Endothelial cell of umbilical vein (primary cell): Measurements from ENCODE around the gene KRTAP27-1. TPM values are rescaled to one million over a fixed set of nuclear protein-coding genes. Genes with fewer than 3 reads are reported as not detected.

Source experiments
- BruUV-seq: library from RNA; stranded (reverse); fragments of 400-500 nt; replicated peaks from 2 replicates; lab custom pipeline; 2021; lab: Mats Ljungman, UMichigan
- CTCF ChIA-PET: fragments of 300-600, 350-600 bp; sonication (Branson Sonifier 250); formaldehyde crosslinking; loops from one replicate; lab custom pipeline; 2021; ENCODE audit warnings: antibody characterized with exemption, inconsistent platforms; lab: Charles Lee
- POLR2A ChIA-PET: fragments of 300-600, 350-600 bp; sonication (Branson Sonifier 250); formaldehyde crosslinking; loops from one replicate; lab custom pipeline; 2021; ENCODE audit warnings: antibody characterized with exemption, inconsistent platforms; lab: Charles Lee
- DNase-seq: peaks from one replicate; pipeline ENCODE4 v3.0.0-alpha.2; 2011; ENCODE audit warnings: low read depth, low spot score
- FAIRE-seq: peaks from 2 replicates; lab custom pipeline; 2011; peaks lifted over from hg19 to GRCh38; lab: Jason Lieb, UNC
- H2AFZ ChIP-seq: 2 replicates; pipeline ENCODE4 v1.6.0; 2012; ENCODE audit warnings: low read depth, low read length, control low read depth, inconsistent platforms
- H3K27ac ChIP-seq: 2 replicates; pipeline ENCODE4 v1.5.1; 2011; ENCODE audit warnings: low read depth, mild to moderate bottlenecking, control low read depth, low read length, moderate library complexity; ENCODE audit not compliant: insufficient read depth
- H3K27me3 ChIP-seq, 2 experiments: 2 replicates each; pipeline versions ENCODE4 v1.6.0 to v1.6.1; 2011; ENCODE audit warnings: low read length in 2 of 2, mixed read lengths in 1 of 2; ENCODE audit not compliant: control insufficient read depth in 2 of 2, insufficient read depth in 2 of 2
- H3K36me3 ChIP-seq, 2 experiments: 2 replicates in 1 of 2; 3 replicates in 1 of 2; pipeline ENCODE4 v1.5.1; 2011; ENCODE audit warnings: low read length in 2 of 2, mild to moderate bottlenecking in 1 of 2, moderate library complexity in 1 of 2; ENCODE audit not compliant: control insufficient read depth in 2 of 2, insufficient read depth in 2 of 2; ENCODE audit errors: extremely low read depth in 1 of 2
- H3K4me1 ChIP-seq: 3 replicates; pipeline ENCODE4 v1.5.1; 2011; ENCODE audit warnings: mild to moderate bottlenecking, low read length; ENCODE audit not compliant: control insufficient read depth, insufficient read depth; ENCODE audit errors: extremely low read depth
- H3K4me2 ChIP-seq: 2 replicates; pipeline ENCODE4 v1.6.1; 2011; ENCODE audit warnings: low read length, control low read depth, mixed read lengths; ENCODE audit not compliant: insufficient read depth
- H3K4me3 ChIP-seq, 3 experiments: fragments of 200-600 bp in 1 of 3; sonication (generic), shearing (Covaris generic) in 1 of 3; replicated peaks in 1 of 3; 2 replicates each; pipeline ENCODE4 v1.5.1; 2011 to 2016; ENCODE audit warnings: control low read depth in 3 of 3, low read length in 3 of 3, mild to moderate bottlenecking in 2 of 3, inconsistent platforms in 1 of 3, low read depth in 1 of 3, moderate library complexity in 1 of 3; ENCODE audit not compliant: insufficient read depth in 1 of 3
- H3K79me2 ChIP-seq: 2 replicates; pipeline ENCODE4 v1.6.0; 2012; ENCODE audit warnings: low read length, inconsistent platforms; ENCODE audit not compliant: control insufficient read depth, insufficient read depth
- H3K9ac ChIP-seq: replicated peaks from 2 replicates; pipeline ENCODE3; 2011; ENCODE audit warnings: low read length, control low read depth; ENCODE audit not compliant: insufficient read depth; ENCODE audit errors: extremely low read depth
- H3K9me1 ChIP-seq: replicated peaks from 3 replicates; pipeline ENCODE4 v1.6.0; 2011; ENCODE audit warnings: mild to moderate bottlenecking, low read length; ENCODE audit not compliant: control insufficient read depth, insufficient read depth; ENCODE audit errors: extremely low read depth
- H3K9me3 ChIP-seq: replicated peaks from 2 replicates; pipeline ENCODE4 v1.5.1; 2012; ENCODE audit warnings: low read length, inconsistent platforms; ENCODE audit not compliant: control insufficient read depth, insufficient read depth
- H4K20me1 ChIP-seq: replicated peaks from 2 replicates; pipeline ENCODE3; 2011; ENCODE audit warnings: mild to moderate bottlenecking, low read length; ENCODE audit not compliant: control insufficient read depth, insufficient read depth; ENCODE audit errors: extremely low read depth
- EZH2 ChIP-seq: IDR thresholded peaks from 2 replicates; pipeline ENCODE4 v1.6.1; 2012; ENCODE audit warnings: borderline replicate concordance, low read depth, mild to moderate bottlenecking, moderate library complexity, low read length, inconsistent platforms; ENCODE audit not compliant: severe bottlenecking
- FOS ChIP-seq: IDR thresholded peaks from 2 replicates; pipeline ENCODE4 v1.6.1; 2011; ENCODE audit warnings: mild to moderate bottlenecking, low read length, moderate library complexity, borderline replicate concordance; ENCODE audit not compliant: insufficient read depth
- GATA2 ChIP-seq: IDR thresholded peaks from 2 replicates; pipeline ENCODE4 v1.7.0; 2011; ENCODE audit warnings: low read depth, mild to moderate bottlenecking, moderate library complexity, mixed read lengths, low read length; ENCODE audit not compliant: insufficient read length, insufficient read depth
- JUN ChIP-seq: IDR thresholded peaks from 2 replicates; pipeline ENCODE4 v1.6.1; 2011; ENCODE audit warnings: borderline replicate concordance, low read depth; ENCODE audit not compliant: insufficient read length, insufficient read depth
- POLR2A ChIP-seq: IDR thresholded peaks from 2 replicates; pipeline ENCODE4 v1.6.1; 2012; ENCODE audit warnings: low read depth, mild to moderate bottlenecking, control low read depth, low read length
- POLR2AphosphoS5 ChIP-seq: IDR thresholded peaks from 2 replicates; pipeline ENCODE4 v1.6.1; 2012; ENCODE audit warnings: low read depth, mild to moderate bottlenecking, control low read depth, low read length, moderate library complexity; ENCODE audit not compliant: insufficient read depth
- dilution Hi-C: fragments of 300-500 bp; cut with MboI; formaldehyde crosslinking; loops from one replicate; pipeline ENCODE4 v1.15.0; 2019; ENCODE audit warnings: low sequenced_read_pairs; ENCODE audit not compliant: extremely low pct_ligation_motif_present
- intact Hi-C: fragments of 100-400 bp; cut with micrococcal nuclease; formaldehyde crosslinking; loops from one replicate; pipeline ENCODE4 v1.10.0; 2022
- polyA plus RNA-seq, 4 experiments: library from polyadenylated mRNA; depleted of rRNA in 3 of 4; stranded (reverse) in 3 of 4; unstranded in 1 of 4; fragments of >200 nt; gene quantifications; 2 replicates each; pipeline versions ENCODE4 v1.2.1 to v1.2.3, GENCODE V29; 2011 to 2012; ENCODE audit warnings: missing spikeins in 1 of 4
- total RNA-seq: library from RNA; stranded (reverse); gene quantifications from 2 replicates; pipeline ENCODE4 v1.2.3, GENCODE V29; 2021
- TF ChIP-seq, protein P1 (sequence below): IDR thresholded peaks from 2 replicates; pipeline ENCODE4 v1.6.1; 2011; ENCODE audit not compliant: insufficient read depth, insufficient read length

The KRTAP27-1 gene
- total and polyA plus RNA-seq, 2 donors (not counting 3 experiments of a cell fraction or from before 2014, with no cell fraction given), result not detected

DNA sequence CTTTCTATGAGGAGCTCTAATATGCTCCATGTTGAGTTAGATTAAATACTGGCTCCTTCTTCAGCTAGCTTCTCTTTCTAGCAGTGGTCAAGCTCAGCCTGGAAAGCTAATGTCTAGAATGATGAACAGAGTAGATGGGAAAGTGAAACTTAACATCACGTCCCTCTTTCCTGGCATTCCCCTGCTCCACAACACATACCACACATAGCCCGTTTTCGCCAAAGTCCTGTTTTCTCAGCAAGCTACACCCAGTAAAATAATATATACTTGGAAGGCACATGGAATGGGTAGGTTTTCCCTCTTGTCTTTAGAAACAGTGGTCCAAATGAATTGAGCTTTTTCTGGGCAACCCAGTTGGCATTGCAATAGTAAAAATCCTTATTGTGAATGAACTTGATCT lies 3.8 kb downstream of the KRTAP27-1 start:
- ChIA-PET POLR2A (no interaction called here), CTCF (no interaction called here)
- Histone ChIP-seq H3K9ac (no peak overlapping the region), H4K20me1 (no peaks in the 10 kb centered on the region), H3K9me3 (peaks cover 3% of the 10 kb centered on the region), H3K27me3 (no peaks in the 10 kb centered on the region), H3K79me2 (no peaks in the 10 kb centered on the region), H3K9me1 (no peaks in the 10 kb centered on the region), H3K4me2 (no peak overlapping the region), H3K36me3 (no peaks in the 10 kb centered on the region), H3K4me3 (no peak overlapping the region), H2AFZ (no peak overlapping the region), H3K27ac (no peak overlapping the region), H3K4me1 (no peaks in the 10 kb centered on the region)
- BruUV-seq, result no TSS peak
- intact Hi-C loops (no loop called here), dilution Hi-C loops (no loop called here)
- TF ChIP-seq EZH2 (no peak), POLR2A (no peak), GATA2 (no peak)
- TF ChIP-seq, protein P1, sequence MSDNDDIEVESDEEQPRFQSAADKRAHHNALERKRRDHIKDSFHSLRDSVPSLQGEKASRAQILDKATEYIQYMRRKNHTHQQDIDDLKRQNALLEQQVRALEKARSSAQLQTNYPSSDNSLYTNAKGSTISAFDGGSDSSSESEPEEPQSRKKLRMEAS, result no peak
- FAIRE-seq (no peak), DNase-seq (no peak)

DNA sequence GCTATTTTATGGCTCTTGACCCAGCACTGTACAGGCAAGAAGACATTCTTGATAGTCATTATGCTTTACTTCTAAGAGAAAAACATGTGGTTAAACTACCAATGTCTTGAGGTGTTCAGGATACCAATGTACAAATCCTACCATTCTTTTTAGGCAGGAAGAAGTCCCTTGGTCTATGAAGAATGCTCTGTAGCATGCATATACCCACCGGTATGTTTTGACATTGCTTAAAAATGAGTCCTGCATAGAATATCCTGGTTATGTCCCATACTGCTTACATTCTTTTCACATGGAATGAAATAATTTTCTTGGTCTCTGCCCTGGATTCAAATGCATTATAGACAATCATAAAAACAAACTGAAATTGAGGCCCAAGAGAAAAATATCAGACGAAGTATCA lies 4.8 kb downstream of the KRTAP27-1 start:
- Histone ChIP-seq H3K4me1 (no peaks in the 10 kb centered on the region), H3K79me2 (no peaks in the 10 kb centered on the region), H3K27me3 (no peaks in the 10 kb centered on the region), H2AFZ (no peak overlapping the region), H4K20me1 (no peaks in the 10 kb centered on the region), H3K4me2 (no peak overlapping the region), H3K9ac (no peak overlapping the region), H3K9me3 (peaks cover 3% of the 10 kb centered on the region), H3K9me1 (no peaks in the 10 kb centered on the region), H3K4me3 (no peak overlapping the region), H3K36me3 (no peaks in the 10 kb centered on the region), H3K27ac (no peak overlapping the region)
- no peak for DNase-seq
- dilution Hi-C loops (no loop called here), intact Hi-C loops (no loop called here)
- no peak for FAIRE-seq
- BruUV-seq, result no TSS peak
- POLR2A ChIA-PET, result no interaction called here
- TF ChIP-seq, protein P1, result no peak
- TF ChIP-seq POLR2A (no peak), EZH2 (no peak), POLR2AphosphoS5 (no peak), FOS (no peak), JUN (no peak), GATA2 (no peak)
- CTCF ChIA-PET, result no interaction called here
